Activated T-helper 2 cell treated with anti-CD3 and anti-CD28 coated beads, Interferon-gamma antibody, Interleukin-2, Interleukin-4, amounts not matched to agents 10 μg/mL and 5 μg/mL and 100 μg/mL, durations not matched to agents 14 hours and 24 hours and 36 hours (primary cell): ENCODE results near the gene RHBDD1. TPM values are rescaled to one million over a fixed set of nuclear protein-coding genes. Genes with fewer than 3 reads are reported as not detected.

ENCODE experiments used
- DNase-seq: peaks from one replicate; pipeline ENCODE4 v3.0.0; 2021; ENCODE audit warnings: low spot score
- H3K27ac Mint-ChIP-seq: one replicate; pipeline ENCODE4 v1.8.0; 2021; ENCODE audit warnings: mixed read lengths
- H3K27me3 Mint-ChIP-seq: one replicate; pipeline ENCODE4 v1.8.0; 2021; ENCODE audit warnings: low read depth, mixed read lengths
- H3K36me3 Mint-ChIP-seq: one replicate; pipeline ENCODE4 v1.8.0; 2021; ENCODE audit warnings: low read depth, mixed read lengths
- H3K4me1 Mint-ChIP-seq: one replicate; pipeline ENCODE4 v1.8.0; 2021; ENCODE audit warnings: low read depth, mixed read lengths
- H3K4me3 Mint-ChIP-seq: one replicate; pipeline ENCODE4 v1.8.0; 2021; ENCODE audit warnings: low read depth, mild to moderate bottlenecking, moderate library complexity, mixed read lengths
- H3K9me3 Mint-ChIP-seq: one replicate; pipeline ENCODE4 v1.8.0; 2021; ENCODE audit warnings: mixed read lengths
- intact Hi-C: fragments of 100-400 bp; cut with micrococcal nuclease; formaldehyde crosslinking; loops from one replicate; pipeline ENCODE4 v1.15.1; 2023
- total RNA-seq: library from RNA; stranded (reverse); gene quantifications from 2 replicates; pipeline ENCODE4 v1.2.3, GENCODE V29; 2022

Gene RHBDD1
- total RNA-seq, 1 donor from 2014 or later: 40.9 TPM

DNA sequence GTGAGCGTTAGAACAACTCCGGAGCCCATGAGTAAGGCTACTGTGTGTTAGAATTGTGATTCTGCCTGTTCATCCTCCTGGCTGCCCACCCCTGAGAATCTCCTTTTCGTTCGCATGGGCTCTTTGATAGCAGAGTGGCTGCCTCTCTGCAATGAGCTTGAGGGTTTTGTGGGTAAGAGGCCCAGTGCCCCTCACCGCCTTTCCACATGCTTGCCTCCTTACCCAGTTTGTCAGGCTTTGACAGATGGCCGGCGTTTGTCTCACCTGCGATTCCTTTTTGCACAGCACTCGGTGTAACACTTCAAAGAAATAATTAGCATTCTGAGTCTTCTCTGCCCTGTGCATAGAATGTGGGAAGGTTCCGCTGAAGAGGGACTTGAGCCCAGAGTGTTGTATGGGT is 138.0 kb downstream of the RHBDD1 start:
- intact Hi-C loops: no loop called here
- Mint-ChIP-seq H3K4me1 (peaks cover 36% of the 10 kb centered on the region), H3K9me3 (peaks cover 3% of the 10 kb centered on the region), H3K4me3 (no peak overlapping the region), H3K27me3 (no peaks in the 10 kb centered on the region), H3K27ac (no peak overlapping the region), H3K36me3 (peaks cover 5% of the 10 kb centered on the region)
- DNase-seq: no peak

DNA sequence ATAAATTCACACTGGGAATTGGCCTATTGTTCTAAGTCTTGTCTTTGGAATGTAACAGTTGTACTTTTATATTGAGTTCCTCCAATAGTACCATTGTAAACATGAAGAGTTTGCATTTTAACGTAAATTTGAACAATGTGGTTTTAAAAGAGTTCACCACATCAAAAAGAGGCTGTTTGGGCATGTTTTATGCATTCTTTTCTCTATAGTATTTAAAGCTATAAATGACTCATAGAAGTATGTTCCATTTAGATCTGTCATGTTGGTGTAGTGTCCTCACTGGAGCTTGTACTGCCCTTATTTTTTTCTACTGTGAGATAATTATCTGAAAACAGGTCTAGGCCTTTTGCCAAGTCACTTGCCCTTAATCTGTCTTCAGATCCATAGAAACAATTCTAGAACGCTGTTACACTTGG is 141.9 kb downstream of the RHBDD1 start:
- no peak overlapping the region for H3K27ac Mint-ChIP-seq
- DNase-seq: no peak
- H3K9me3 Mint-ChIP-seq: no peaks in the 10 kb centered on the region
- peaks cover 27% of the 10 kb centered on the region for H3K4me1 Mint-ChIP-seq
- intact Hi-C loops: no loop called here
- no peaks in the 10 kb centered on the region for H3K27me3 Mint-ChIP-seq
- peaks cover 10% of the 10 kb centered on the region for H3K36me3 Mint-ChIP-seq
- no peak overlapping the region for H3K4me3 Mint-ChIP-seq

DNA sequence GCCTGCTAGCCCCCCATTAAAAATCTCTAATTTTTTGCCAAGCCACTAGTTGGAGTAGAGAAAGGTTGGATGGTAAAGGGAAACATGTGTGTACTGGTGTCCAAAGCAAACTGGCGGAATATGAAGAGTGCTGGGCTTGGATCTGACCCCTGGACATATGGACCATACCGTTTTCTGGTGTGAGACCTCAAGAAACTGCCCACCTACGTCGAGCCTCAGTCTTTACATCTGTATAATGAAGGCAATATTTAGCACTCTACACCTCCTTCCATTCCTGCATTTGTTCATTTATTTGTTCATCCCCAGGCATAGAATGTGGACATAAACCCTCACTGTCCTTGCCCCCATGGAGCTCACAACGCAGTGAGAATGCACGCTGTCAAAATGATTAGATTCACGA is 142.4 kb downstream of the RHBDD1 start:
- intact Hi-C loops: no loop called here
- peaks cover 27% of the 10 kb centered on the region for H3K4me1 Mint-ChIP-seq
- H3K4me3 Mint-ChIP-seq: no peak overlapping the region

DNA sequence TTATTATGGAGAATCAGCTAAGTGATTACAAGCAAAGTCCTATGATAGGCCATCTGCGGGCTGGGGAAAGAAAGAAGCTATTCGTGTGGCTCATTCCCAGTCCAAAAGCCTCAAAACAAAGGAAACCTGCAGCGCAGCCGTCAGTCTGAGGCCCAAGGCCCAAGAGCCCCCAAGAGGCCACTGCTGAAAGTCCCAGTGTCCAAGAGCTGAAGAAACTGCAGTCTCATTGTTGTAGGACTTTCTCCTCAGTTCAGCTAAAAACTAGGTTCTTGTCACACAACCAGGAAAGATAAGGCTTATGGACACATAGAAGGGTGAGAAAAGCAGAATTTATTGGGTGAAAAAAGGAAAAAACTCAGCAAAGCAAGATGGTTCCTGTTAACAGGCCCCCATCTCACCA is 143.2 kb downstream of the RHBDD1 start:
- intact Hi-C loops: no loop called here
- Mint-ChIP-seq H3K36me3 (peaks cover 8% of the 10 kb centered on the region), H3K9me3 (no peaks in the 10 kb centered on the region), H3K4me1 (peaks cover 31% of the 10 kb centered on the region), H3K4me3 (no peak overlapping the region), H3K27ac (no peak overlapping the region), H3K27me3 (no peaks in the 10 kb centered on the region)
- no peak for DNase-seq

More for the DNA sequence above, 142.4 kb downstream of the RHBDD1 start:
- Mint-ChIP-seq H3K27me3 (no peaks in the 10 kb centered on the region), H3K27ac (no peak overlapping the region), H3K36me3 (peaks cover 10% of the 10 kb centered on the region), H3K9me3 (no peaks in the 10 kb centered on the region)
- no peak for DNase-seq

DNA sequence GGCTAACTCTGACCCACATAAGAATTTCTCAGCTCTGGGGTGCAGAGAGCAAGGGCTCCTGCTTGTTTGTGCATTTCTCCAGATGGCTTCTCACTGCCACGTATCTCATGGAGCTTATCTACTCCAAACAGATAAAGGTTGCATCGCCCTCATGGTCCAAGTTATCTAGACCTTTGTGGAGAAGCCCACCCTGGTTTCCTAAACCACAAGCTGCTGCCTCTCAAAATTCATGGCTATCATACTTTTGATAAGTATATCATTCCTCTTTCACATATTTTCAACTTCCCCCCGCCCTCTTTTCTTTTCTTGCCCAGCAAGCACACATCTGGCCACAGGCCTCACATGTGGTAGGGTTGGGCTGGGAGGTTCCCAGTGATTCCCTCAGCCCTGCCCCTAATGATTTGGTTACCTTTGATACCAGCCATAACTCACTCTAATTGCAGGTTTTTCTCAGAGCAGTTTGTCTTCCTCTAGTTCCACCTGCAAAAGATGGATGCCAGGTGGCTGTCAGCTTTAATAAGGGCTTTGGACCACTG is 146.0 kb downstream of the RHBDD1 start:
- Mint-ChIP-seq H3K9me3 (no peaks in the 10 kb centered on the region), H3K27me3 (no peaks in the 10 kb centered on the region), H3K36me3 (peaks cover 5% of the 10 kb centered on the region), H3K27ac (no peak overlapping the region), H3K4me1 (peaks cover 41% of the 10 kb centered on the region), H3K4me3 (no peak overlapping the region)
- intact Hi-C loops: loop anchor here (10.0 kb wide), 1 partner anchor 557 kb away; no protein-coding TSS in a partner anchor
- no peak for DNase-seq

DNA sequence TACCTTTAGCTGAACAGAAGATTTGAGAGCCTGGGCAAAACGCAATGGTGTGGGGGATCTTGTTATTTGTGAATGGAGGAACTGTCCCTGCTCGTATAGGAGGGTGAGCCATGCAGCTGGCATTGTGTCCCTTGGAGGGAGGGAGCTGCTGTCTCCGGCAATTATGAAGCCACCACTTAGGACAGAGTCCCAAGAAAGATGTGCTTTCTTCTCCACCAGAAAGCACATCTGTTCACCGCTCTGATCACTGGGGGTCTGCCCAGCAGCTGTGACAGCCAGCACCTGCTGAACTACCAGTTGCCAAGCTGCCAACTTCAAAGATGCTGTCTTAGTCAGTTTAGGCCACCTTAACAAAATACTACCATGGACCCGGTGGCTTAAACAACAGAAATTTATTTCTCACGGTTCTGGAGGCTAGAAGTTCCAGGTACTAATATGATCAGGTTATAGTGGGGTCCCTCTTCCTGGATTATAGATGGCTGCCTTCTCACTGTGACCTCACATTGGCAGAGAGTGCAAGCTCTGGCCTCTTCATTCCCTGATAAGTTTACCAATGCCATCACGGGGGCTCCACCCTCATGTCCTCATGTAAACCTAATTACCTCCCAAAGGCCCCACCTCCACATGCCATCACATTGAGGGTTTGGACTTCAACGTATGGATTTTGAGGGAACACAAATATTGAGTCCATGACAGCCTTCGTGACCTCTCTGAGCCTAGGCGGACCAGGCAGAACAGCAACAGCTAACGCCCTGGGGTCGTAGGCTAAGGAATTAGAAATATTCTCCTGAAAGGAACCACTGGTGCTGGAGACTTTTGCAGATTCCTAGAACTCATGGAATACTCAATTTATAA is 148.3 kb downstream of the RHBDD1 start:
- Mint-ChIP-seq H3K4me3 (no peak overlapping the region), H3K27ac (no peak overlapping the region), H3K36me3 (peaks cover 5% of the 10 kb centered on the region), H3K9me3 (no peaks in the 10 kb centered on the region), H3K4me1 (peaks cover 27% of the 10 kb centered on the region), H3K27me3 (no peaks in the 10 kb centered on the region)
- intact Hi-C loops: loop anchor here (2.0 to 10.0 kb wide), 3 partner anchors 147 to 559 kb away; partner anchors contain the start of genes IRS1 and RHBDD1
- no peak for DNase-seq

- no peaks in the 10 kb centered on the region for H3K9me3 Mint-ChIP-seq
- DNase-seq: peak; percentile 30
- peaks cover 23% of the 10 kb centered on the region for H3K4me1 Mint-ChIP-seq
- intact Hi-C loops: loop anchor here (1.0 to 10.0 kb wide), 5 partner anchors 148 to 1317 kb away; partner anchors contain the start of genes IRS1 and RHBDD1
- H3K36me3 Mint-ChIP-seq: no peaks in the 10 kb centered on the region
- no peak overlapping the region for H3K4me3 Mint-ChIP-seq
- no peak overlapping the region for H3K27ac Mint-ChIP-seq
- no peaks in the 10 kb centered on the region for H3K27me3 Mint-ChIP-seq
Measured at GRCh38 chr2:226984750-226985582, 149.1 kb downstream of the RHBDD1 start.

- Mint-ChIP-seq H3K9me3 (no peaks in the 10 kb centered on the region), H3K27ac (no peak overlapping the region), H3K4me3 (no peak overlapping the region), H3K4me1 (peaks cover 23% of the 10 kb centered on the region), H3K27me3 (no peaks in the 10 kb centered on the region), H3K36me3 (no peaks in the 10 kb centered on the region)
- no peak for DNase-seq
- intact Hi-C loops: loop anchor here (1.0 to 10.0 kb wide), 5 partner anchors 149 to 1317 kb away; partner anchors contain the start of genes IRS1 and RHBDD1
Measured at GRCh38 chr2:226985583-226985946, 149.7 kb downstream of the RHBDD1 start.

DNA sequence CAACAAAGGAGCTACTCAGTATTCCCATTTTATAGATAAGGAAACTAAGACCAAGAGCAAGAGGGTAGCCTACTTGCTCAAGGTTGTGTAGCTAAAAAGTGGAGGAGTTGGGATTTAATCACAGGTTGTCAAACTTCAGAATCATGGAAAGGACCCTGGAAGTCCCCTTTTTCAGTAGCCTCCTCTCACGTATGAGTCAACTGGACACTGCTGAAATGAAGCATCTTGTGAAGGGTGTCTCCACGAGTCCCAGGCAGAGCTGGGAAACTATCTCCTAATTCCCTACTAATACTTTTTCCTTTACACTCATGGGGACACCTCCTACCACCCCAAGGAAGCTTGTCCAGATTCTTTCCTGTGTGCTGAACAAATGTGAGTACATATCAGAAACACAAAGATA is 155.8 kb downstream of the RHBDD1 start:
- no peaks in the 10 kb centered on the region for H3K27me3 Mint-ChIP-seq
- H3K9me3 Mint-ChIP-seq: no peaks in the 10 kb centered on the region
- no peak overlapping the region for H3K4me3 Mint-ChIP-seq
- peaks cover 14% of the 10 kb centered on the region for H3K4me1 Mint-ChIP-seq
- H3K36me3 Mint-ChIP-seq: peaks cover 11% of the 10 kb centered on the region
- intact Hi-C loops: no loop called here
- no peak overlapping the region for H3K27ac Mint-ChIP-seq
- DNase-seq: no peak

- H3K27me3 Mint-ChIP-seq: no peaks in the 10 kb centered on the region
- H3K4me1 Mint-ChIP-seq: peaks cover 14% of the 10 kb centered on the region
- intact Hi-C loops: no loop called here
- H3K9me3 Mint-ChIP-seq: no peaks in the 10 kb centered on the region
- DNase-seq: no peak
- H3K27ac Mint-ChIP-seq: no peak overlapping the region
- H3K4me3 Mint-ChIP-seq: no peak overlapping the region
- H3K36me3 Mint-ChIP-seq: peaks cover 11% of the 10 kb centered on the region
Measured at GRCh38 chr2:226993171-226993570, 157.3 kb downstream of the RHBDD1 start.

- H3K4me3 Mint-ChIP-seq: no peak overlapping the region
- peaks cover 20% of the 10 kb centered on the region for H3K36me3 Mint-ChIP-seq
- intact Hi-C loops: loop anchor here (5.0 kb wide), 1 partner anchor 157 kb away; the partner anchor contains the start of gene RHBDD1
- peak overlapping the region; percentile 28 for H3K27ac Mint-ChIP-seq
- no peaks in the 10 kb centered on the region for H3K27me3 Mint-ChIP-seq
- H3K9me3 Mint-ChIP-seq: no peaks in the 10 kb centered on the region
- DNase-seq: no peak
- H3K4me1 Mint-ChIP-seq: peaks cover 16% of the 10 kb centered on the region
Measured at GRCh38 chr2:226994775-226995174, 158.9 kb downstream of the RHBDD1 start.

DNA sequence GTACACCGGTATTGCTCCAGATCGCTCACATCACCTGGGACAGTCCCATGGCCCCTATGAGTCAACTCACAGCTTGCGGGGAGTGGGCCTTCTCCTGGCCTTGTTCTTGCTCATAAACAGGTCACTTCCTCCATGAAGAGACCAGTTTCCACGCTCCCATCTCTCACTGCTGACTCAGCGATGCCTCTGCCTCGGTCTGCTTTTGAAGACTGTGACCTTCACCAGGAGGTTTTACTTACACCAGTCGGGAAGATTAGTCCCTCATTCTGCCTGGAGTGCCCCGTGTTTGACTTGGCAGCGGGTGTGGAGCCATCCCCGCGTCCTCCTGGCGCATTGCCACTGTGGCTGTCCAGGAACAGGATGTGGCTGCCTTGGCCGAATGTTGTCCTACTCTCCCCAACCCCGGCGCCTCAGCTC is 159.8 kb downstream of the RHBDD1 start:
- Mint-ChIP-seq H3K27ac (no peak overlapping the region), H3K9me3 (no peaks in the 10 kb centered on the region)

More for the DNA sequence above, 159.8 kb downstream of the RHBDD1 start:
- Mint-ChIP-seq H3K27me3 (no peaks in the 10 kb centered on the region), H3K36me3 (peaks cover 29% of the 10 kb centered on the region), H3K4me3 (no peak overlapping the region), H3K4me1 (peaks cover 16% of the 10 kb centered on the region)
- DNase-seq: no peak
- intact Hi-C loops: loop anchor here (5.0 kb wide), 1 partner anchor 158 kb away; the partner anchor contains the start of gene RHBDD1
